Measurements from ENCODE around the gene CDT1.
"Not testable (repeated sequence)": the region's sequence is repeated elsewhere in the genome, so short reads cannot be mapped to it uniquely, and the experiment has no call there.

The CDT1 gene

DNA sequence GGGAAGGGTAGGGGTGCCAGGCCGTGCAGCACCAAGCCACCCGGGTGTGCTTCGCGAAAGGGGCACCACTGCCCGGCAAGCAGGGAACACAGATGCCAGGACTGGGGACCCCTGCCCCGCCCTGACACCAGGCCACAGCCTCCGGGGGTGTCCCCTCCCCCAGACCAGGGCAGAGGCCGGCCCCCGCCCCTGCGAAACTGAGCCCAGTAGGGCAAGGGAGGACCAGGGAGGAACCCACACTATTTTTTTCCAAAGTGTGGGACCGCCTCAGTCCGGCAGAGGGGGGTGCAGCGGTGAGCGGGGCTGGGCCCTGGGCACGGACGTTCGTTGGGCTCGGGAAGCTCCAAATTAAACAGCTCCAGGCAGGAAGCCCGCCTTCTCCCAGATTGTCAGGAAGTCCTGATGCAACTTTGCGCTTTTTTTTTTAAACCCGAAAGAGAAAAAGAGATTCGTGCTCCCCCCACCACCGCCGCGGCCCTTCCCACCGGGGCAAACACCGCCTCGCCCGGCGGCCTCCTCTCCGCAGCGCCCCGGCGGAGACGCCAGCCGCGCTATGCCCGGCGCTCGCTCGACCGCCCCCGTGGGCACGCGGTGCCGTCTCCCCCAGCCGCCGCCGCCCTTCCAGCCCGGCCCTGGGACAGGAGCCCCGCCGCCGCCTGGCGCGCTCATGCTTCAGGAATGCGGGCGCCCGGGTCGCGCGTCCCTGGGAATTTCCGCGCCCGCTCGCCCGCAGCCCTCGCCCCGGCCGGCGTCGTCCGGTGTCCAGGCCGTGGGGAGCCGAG, 19.3 kb upstream of the CDT1 start:
- DNase-seq, result peak; percentile 71

DNA sequence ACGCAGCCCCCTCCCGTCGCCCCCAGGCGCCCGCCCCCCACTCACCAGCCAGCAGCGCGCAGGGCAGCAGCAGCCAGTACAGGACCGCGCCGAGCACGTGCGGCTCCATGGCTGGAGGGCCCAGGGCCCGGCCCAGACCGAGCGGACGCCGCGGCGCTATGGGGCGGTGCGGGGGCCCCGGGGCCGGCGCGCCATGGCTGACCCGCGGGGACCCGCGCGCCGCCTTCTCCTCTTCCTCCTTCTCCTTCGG, 18.8 kb upstream of the CDT1 start:
- no peak for DNase-seq

GRCh38 chr16:88785106-88785924, 18.3 kb upstream of the CDT1 start, which contains the start of gene PIEZO1:
Gene PIEZO1, minus strand, starts transcription at chr16:88785220. Its CDS starts 256 bp downstream, at chr16:88784964.
- DNase-seq, result peak; percentile 83

- DNase-seq, result no peak
Measured at GRCh38 chr16:88787579-88788314, 15.8 kb upstream of the CDT1 start.

- DNase-seq, result not testable (repeated sequence)
Measured at GRCh38 chr16:88788749-88789148, 14.8 kb upstream of the CDT1 start.

GRCh38 chr16:88789594-88789993, 14.0 kb upstream of the CDT1 start:
- DNase-seq, result no peak

DNA sequence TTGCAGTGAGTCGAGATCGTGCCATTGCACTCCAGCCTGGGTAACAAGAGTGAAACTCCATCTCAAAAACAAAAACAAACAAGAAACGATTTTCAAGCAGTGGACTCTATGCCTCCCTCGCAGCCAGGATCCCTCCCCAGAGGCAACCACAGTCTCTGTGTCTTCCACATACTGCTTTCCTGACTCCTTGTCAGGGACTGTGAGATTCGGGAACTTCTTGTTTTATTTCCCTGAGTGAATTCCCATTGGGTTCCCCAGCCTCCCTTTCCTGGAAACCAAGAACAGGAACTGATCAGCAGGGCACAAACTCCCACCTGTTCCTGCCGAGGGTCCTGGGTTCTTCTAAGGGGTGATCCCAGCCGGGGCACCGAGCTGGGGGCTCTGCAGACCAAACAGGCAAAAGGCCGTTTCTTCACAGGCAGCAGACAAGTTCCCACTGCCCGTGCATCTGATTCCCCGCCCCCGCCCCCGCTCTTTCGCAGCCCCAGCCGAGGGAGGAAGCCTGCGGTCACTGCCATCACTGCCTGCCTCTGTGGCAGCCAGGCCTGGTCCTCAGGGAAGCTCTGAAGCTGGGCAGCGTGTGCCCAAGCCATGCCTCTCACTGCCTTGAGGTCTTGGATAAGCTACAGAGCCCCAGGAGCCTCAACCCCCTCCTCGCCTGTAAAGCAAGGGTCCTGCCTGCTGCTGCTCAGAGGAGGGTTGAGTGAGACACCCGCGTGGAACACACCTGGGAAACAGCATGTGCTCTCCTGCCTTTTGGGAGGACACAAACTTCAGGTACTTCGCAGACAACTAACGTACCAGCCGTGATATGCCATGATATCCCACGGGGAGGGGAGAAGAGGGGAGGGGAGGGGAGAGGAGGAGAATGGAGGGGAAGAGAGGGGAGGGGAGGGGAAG, 13.0 kb upstream of the CDT1 start:
- DNase-seq, result peak; percentile 78

- DNase-seq, result no peak
Measured at GRCh38 chr16:88792078-88792550, 11.5 kb upstream of the CDT1 start.

GRCh38 chr16:88792668-88793250, 10.8 kb upstream of the CDT1 start:
- DNase-seq, result no peak

GRCh38 chr16:88793251-88793954, 10.2 kb upstream of the CDT1 start:
- no peak for DNase-seq

GRCh38 chr16:88796278-88796677, 7.3 kb upstream of the CDT1 start:
- no peak for DNase-seq

DNA sequence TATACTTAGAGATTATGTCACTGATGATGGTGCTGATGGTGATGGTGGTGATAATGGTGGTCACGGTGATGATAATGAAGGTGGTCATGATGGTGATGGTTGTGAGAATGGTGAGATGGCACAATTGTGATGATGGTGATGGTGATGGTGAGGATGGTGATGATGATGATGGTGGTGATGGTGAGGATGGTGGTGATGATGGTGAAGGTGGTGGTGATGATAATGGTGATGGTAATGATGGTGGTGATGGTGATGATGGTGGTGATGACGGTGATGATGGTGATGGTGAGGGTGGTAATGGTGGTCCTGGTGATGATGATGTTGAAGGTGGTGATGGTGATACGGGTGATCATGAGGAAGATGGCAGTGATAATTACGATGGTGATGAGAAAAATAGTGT, 5.5 kb upstream of the CDT1 start:
- no peak for DNase-seq

GRCh38 chr16:88798772-88799455, 4.7 kb upstream of the CDT1 start:
- no peak for DNase-seq

DNA sequence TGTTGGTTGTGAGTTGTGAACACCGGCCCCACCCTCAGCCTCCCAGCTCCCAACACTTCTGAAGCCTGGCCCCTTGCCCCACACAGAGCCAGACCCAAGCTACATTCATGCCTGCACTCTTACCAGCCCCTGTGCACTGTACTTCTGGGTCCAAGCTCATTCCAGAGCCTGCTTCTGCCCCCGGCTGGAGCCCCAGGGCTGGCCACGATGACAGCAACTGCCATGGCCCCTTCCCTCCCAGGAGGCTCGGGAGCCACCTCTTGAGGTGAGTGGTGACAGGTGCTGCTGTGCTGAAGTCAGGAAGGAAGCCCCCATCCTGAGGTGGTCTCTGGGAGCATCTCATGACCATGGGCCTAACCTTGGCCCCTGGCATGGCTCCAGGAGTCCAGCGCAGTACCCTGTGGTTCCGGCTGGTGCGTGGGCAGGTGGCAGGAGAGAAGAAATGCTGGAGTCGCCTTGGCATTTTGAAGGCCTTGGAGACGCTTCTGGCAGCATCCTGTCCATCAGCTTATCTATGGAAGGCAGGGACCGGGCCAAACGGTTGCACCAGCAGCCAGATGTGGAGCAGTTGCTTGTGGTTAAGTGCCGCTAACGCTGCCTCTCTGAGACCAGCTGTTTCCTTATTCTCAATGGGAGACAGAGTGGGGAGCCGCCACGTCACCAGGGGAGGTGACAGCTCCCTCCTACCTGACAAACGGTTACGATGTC, 3.9 kb upstream of the CDT1 start:
- DNase-seq, result no peak

- DNase-seq, result no peak
Measured at GRCh38 chr16:88800277-88800592, 3.4 kb upstream of the CDT1 start.

DNA sequence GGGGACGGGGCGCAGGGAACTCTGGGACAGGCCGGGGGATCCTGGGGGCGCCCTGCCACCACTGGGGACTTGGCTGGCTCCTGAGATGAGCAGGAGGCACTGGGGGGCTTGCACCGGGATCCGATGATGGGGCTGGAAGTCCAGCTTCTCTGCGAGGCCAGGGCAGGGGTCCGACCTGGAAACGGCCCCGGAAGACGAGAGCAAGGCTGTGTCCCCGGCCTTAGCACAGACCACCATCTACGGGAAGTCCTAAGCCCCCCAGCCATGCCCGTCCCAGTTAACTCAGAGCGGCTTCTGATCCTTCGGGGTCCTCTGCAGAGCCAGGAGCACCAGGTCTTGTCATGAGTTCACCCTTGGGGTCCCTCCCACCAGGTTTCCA, 573 bp downstream of the CDT1 start:
- peak; percentile 43 for DNase-seq

- peak; percentile 63 for DNase-seq
Measured at GRCh38 chr16:88804552-88805339, 1.2 kb downstream of the CDT1 start.

DNA sequence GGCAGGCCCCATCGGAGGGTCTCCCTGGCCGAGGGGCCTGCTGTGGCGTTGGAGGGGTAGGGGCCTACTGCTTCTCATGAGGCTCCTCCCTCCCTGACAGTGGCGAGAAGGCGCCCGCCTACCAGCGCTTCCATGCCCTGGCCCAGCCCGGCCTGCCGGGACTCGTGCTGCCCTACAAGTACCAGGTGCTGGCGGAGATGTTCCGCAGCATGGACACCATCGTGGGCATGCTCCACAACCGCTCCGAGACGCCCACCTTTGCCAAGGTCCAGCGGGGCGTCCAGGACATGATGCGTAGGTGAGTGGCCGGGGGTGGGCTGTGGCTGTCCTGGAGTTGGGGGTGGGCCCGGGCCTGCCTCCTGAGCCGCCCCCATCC, 1.7 kb downstream of the CDT1 start:
- no peak for DNase-seq

DNA sequence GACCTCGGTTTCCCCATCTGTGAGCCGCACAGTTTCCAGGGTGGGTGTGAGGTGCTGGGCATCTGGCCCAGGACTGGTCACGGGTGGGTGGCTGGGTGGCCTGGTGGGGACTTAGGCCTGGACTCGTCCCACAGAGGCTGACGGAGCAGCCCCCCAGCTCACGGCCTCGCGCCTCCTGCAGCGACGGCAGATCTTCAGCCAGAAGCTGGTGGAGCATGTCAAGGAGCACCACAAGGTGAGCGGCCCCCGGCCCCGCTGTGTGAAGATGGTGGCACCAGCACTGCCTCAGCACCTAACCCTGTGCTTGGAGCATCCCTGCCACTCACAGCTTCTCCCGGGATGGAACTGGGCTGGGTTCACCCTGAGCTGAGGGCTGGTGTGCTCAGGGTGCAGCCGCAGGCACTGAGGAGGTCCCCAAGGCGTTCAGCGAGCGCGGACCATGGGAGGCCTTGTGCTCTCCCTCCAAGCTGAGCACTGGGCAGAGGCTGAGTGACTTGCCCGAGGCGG, 2.4 kb downstream of the CDT1 start:
- DNase-seq, result no peak

All from stimulated activated CD8-positive, alpha-beta memory T cell treated with anti-CD3 and anti-CD28 coated beads, Interleukin-4, amount 100 ng/mL, for 48 hours (primary cell).